ENCODE data around the gene SPAG5. TPM values are rescaled to one million over a fixed set of nuclear protein-coding genes. Genes with fewer than 3 reads are reported as not detected.

Gene SPAG5
- total RNA-seq, 4 donors from 2014 or later: 0.83 to 1.7 (median 0.97) TPM

DNA sequence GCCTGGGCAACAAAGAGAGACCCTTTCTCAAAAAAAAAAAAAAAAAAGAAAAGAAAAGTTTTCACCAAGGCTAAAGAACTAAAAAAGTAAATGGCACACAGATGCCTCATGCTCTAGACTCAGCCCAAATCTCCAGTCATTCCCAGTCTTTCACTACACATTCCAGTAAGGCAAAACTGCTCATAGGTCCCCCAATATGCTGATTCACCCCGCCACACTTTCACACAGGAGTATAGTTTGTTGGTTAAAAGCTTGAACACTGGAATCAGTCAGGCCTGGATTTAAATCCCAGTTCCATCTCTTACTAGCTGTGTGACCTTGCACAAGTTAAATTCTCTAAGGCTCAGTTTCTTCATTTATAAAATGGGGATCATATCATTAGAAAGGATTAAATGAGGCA, 29.4 kb downstream of the SPAG5 start:
- no peak for DNase-seq (ENCODE audit: extremely low spot score)
- H3K4me1 ChIP-seq: peaks cover 24 to 36% (median 30%) of the 10 kb centered on the region in 4 donors
- no peak overlapping the region for H3K27ac ChIP-seq (replicated peaks in 1 of 4)
- WGBS: 90% methylated on average over 1 of the region's 1 CpG
- H3K27me3 ChIP-seq: no peaks in the 10 kb centered on the region
- intact Hi-C loops (cut with DNase I): no loop called here
- H3K4me3 ChIP-seq: no peak overlapping the region
- H3K36me3 ChIP-seq: peaks cover 0 to 15% (median 2%) of the 10 kb centered on the region in 4 donors
- TF ChIP-seq EP300 (IDR thresholded peaks at IDR 0.05) (no peak), POLR2AphosphoS5 (IDR thresholded peaks at IDR 0.05) (no peak), POLR2A (IDR thresholded peaks at IDR 0.05; ENCODE audit: low read depth) (no peak)
- no peaks in the 10 kb centered on the region for H3K9me3 ChIP-seq

DNA sequence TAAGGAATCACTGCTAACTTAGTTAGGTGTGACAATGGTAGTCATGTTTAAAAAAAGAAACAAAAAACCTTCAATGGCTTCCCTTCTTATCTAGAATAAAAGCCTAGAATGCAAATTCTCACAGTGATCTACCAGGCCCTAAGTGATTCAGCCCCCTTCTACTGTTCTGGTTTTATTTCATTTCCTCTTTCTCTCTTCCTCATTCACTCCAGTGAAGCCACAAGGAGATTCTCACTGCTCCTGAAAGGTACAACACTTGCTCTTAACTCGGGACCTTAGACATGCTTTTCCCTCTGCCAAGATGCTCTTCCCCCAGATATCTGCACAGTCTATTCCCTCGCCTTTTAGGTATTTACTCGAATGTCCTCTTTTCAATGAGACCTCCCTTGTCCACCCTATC, 31.2 kb downstream of the SPAG5 start:
- peaks cover 19 to 44% (median 36%) of the 10 kb centered on the region in 4 donors for H3K4me1 ChIP-seq
- intact Hi-C loops (cut with DNase I): no loop called here
- 84% methylated on average over 3 of the region's 3 CpGs for WGBS
- peaks cover 12 to 30% (median 16%) of the 10 kb centered on the region in 4 donors for H3K36me3 ChIP-seq
- H3K27ac ChIP-seq (replicated peaks in 1 of 4): no peak overlapping the region
- no peaks in the 10 kb centered on the region for H3K27me3 ChIP-seq
- H3K4me3 ChIP-seq: no peak overlapping the region
- H3K9me3 ChIP-seq: no peaks in the 10 kb centered on the region
- no peak for TF ChIP-seq EP300 (IDR thresholded peaks at IDR 0.05)
- TF ChIP-seq CTCF (IDR thresholded peaks at IDR 0.05): no peak
- no peak for TF ChIP-seq POLR2AphosphoS5 (IDR thresholded peaks at IDR 0.05)
- no peak for TF ChIP-seq POLR2A (IDR thresholded peaks at IDR 0.05; ENCODE audit: low read depth)
- DNase-seq (ENCODE audit: extremely low spot score): no peak

DNA sequence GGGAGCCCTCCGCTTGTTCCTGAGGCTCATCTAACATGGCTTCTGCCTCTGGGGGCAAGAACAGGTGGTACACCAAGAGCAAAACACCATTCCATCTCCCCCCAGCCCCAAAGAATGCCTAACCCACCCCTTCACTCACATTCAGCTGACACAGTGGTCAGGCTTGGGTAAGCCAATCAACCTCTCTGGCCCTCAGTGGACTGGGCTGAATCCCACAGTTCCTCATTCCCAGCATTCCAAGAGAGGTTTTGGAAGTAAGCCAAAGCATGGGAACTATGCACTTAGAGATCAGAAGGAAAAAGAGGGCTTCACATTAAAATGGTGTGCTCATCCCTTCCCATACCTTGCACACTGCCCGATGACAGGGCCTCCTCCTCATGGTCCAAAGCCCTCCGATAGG, 35.4 kb downstream of the SPAG5 start:
- intact Hi-C loops (cut with DNase I): no loop called here
- peak in 1 of 2 donors; percentile 12 for TF ChIP-seq POLR2AphosphoS5 (IDR thresholded peaks at IDR 0.05)
- TF ChIP-seq POLR2A (IDR thresholded peaks at IDR 0.05; ENCODE audit: low read depth): no peak
- Histone ChIP-seq H3K9me3 (no peaks in the 10 kb centered on the region), H3K36me3 (peaks cover 42 to 71% (median 56%) of the 10 kb centered on the region in 4 donors), H3K27me3 (no peaks in the 10 kb centered on the region), H3K4me1 (peaks cover 0 to 10% (median 9%) of the 10 kb centered on the region in 4 donors), H3K27ac (replicated peaks in 1 of 4) (no peak overlapping the region), H3K4me3 (no peak overlapping the region)
- 98% methylated on average over 3 of the region's 3 CpGs for WGBS
- no peak for DNase-seq (ENCODE audit: extremely low spot score)

GRCh38 chr17:28555022-28555421, 43.8 kb downstream of the SPAG5 start:
- no peaks in the 10 kb centered on the region for H3K9me3 ChIP-seq
- peaks cover 49 to 67% (median 65%) of the 10 kb centered on the region in 4 donors for H3K36me3 ChIP-seq
- no peaks in the 10 kb centered on the region for H3K27me3 ChIP-seq
- peaks cover 16 to 28% (median 24%) of the 10 kb centered on the region in 4 donors for H3K4me1 ChIP-seq
- WGBS: 90% methylated on average over 3 of the region's 3 CpGs
- H3K4me3 ChIP-seq: no peak overlapping the region
- intact Hi-C loops (cut with DNase I): no loop called here
- H3K27ac ChIP-seq (replicated peaks in 1 of 4): no peak overlapping the region
- no peak for DNase-seq (ENCODE audit: extremely low spot score)
- TF ChIP-seq EP300 (IDR thresholded peaks at IDR 0.05) (no peak), CTCF (IDR thresholded peaks at IDR 0.05) (no peak), POLR2A (IDR thresholded peaks at IDR 0.05; ENCODE audit: low read depth) (no peak), POLR2AphosphoS5 (IDR thresholded peaks at IDR 0.05) (no peak)

DNA sequence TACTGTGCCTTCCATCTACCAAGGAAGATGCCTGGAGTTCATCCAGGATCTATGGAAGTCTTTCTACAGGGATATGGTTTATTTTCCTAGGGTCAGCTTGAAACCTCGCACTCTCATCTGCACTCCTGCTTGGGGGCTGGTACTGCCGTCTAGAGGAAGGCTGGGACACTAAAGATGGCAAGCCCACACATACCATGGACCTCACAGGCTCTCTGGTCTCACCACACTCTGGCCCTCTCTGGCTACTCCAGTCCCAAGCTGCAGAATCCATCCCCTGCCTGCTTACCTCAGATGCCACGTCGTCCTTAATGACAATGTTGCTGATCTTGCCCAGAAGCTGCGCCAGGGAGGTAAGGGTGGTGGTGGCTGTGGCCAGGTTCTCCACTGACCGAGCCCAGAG, 44.3 kb downstream of the SPAG5 start:
- Histone ChIP-seq H3K4me3 (no peak overlapping the region), H3K4me1 (peaks cover 16 to 31% (median 27%) of the 10 kb centered on the region in 4 donors), H3K27me3 (no peaks in the 10 kb centered on the region), H3K9me3 (no peaks in the 10 kb centered on the region), H3K27ac (replicated peaks in 1 of 4) (no peak overlapping the region), H3K36me3 (peaks cover 45 to 62% (median 61%) of the 10 kb centered on the region in 4 donors)
- intact Hi-C loops (cut with DNase I): loop anchor here (5.0 kb wide), 1 partner anchor 43 kb away; the partner anchor contains the start of gene SPAG5
- no peak for DNase-seq (ENCODE audit: extremely low spot score)
- TF ChIP-seq POLR2A (IDR thresholded peaks at IDR 0.05; ENCODE audit: low read depth) (no peak), CTCF (IDR thresholded peaks at IDR 0.05) (peak in 1 of 3 experiments; percentile 14)
- WGBS: 96% methylated on average over 6 of the region's 6 CpGs

Measured in esophagus muscularis mucosa (tissue), 4 donors.